RWPE2 (cell line): Measurements from ENCODE around the gene HEBP1.

ENCODE experiments used
- ATAC-seq: fragments of 200-7000 bp; cut with Tn5 transposase; 3 replicates; pipeline ENCODE4 v1.9.1; 2021; ENCODE audit warnings: low read depth
- DNase-seq: peaks from one replicate; pipeline ENCODE4 v3.0.0-alpha.2; 2020; ENCODE audit warnings: low spot score
- H3K27ac ChIP-seq: fragments of 450-650 bp; 2 replicates; pipeline ENCODE4 v1.5.1; 2017; ENCODE audit warnings: mild to moderate bottlenecking; ENCODE audit not compliant: poor library complexity, severe bottlenecking
- H3K27me3 ChIP-seq: fragments of 250-450 bp; sonication (Bioruptor Pico); 2 replicates; pipeline ENCODE4 v1.5.1; 2021; ENCODE audit warnings: mild to moderate bottlenecking, moderate library complexity; ENCODE audit not compliant: insufficient read depth, poor library complexity, severe bottlenecking
- H3K36me3 ChIP-seq: fragments of 250-450 bp; sonication (Bioruptor Pico); 2 replicates; pipeline ENCODE4 v1.5.1; 2020; ENCODE audit warnings: low read depth, mild to moderate bottlenecking, moderate library complexity
- H3K4me1 ChIP-seq: fragments of 250-450 bp; sonication (Bioruptor Pico); 2 replicates; pipeline ENCODE4 v1.5.1; 2021; ENCODE audit warnings: mild to moderate bottlenecking, moderate library complexity; ENCODE audit not compliant: insufficient read depth, poor library complexity, severe bottlenecking
- H3K4me3 ChIP-seq: fragments of 250-450 bp; sonication (Bioruptor Pico); 2 replicates; pipeline ENCODE4 v1.5.1; 2021; ENCODE audit warnings: mild to moderate bottlenecking, moderate library complexity; ENCODE audit not compliant: severe bottlenecking
- H3K9me3 ChIP-seq: fragments of 250-450 bp; sonication (Bioruptor Pico); 2 replicates; pipeline ENCODE4 v1.5.1; 2021; ENCODE audit warnings: mild to moderate bottlenecking, moderate library complexity; ENCODE audit not compliant: severe bottlenecking
- CTCF ChIP-seq: fragments of 450-650 bp; IDR thresholded peaks from one replicate; pipeline ENCODE4 v1.5.1; 2017; ENCODE audit warnings: mild to moderate bottlenecking, moderate library complexity; ENCODE audit not compliant: poor library complexity, severe bottlenecking

The HEBP1 gene

GRCh38 chr12:12999271-12999958 is 650 bp downstream of the HEBP1 start:
- Histone ChIP-seq H3K4me1 (no peaks in the 10 kb centered on the region), H3K27me3 (no peaks in the 10 kb centered on the region), H3K36me3 (no peaks in the 10 kb centered on the region), H3K27ac (no peak overlapping the region), H3K9me3 (no peaks in the 10 kb centered on the region), H3K4me3 (peak overlapping the region; percentile 71)
- ATAC-seq = peak; percentile 35; the same call in 2 of the 3 replicates
- DNase-seq = no peak
- no peak for TF ChIP-seq CTCF

- ATAC-seq (no peak), DNase-seq (no peak)
- Histone ChIP-seq H3K4me1 (no peaks in the 10 kb centered on the region), H3K9me3 (no peaks in the 10 kb centered on the region), H3K27ac (no peak overlapping the region), H3K27me3 (no peaks in the 10 kb centered on the region), H3K4me3 (no peak overlapping the region), H3K36me3 (no peaks in the 10 kb centered on the region)
- TF ChIP-seq CTCF = no peak
Observed at GRCh38 chr12:12998248-12998647, 1.8 kb downstream of the HEBP1 start.

- Histone ChIP-seq H3K27me3 (no peaks in the 10 kb centered on the region), H3K27ac (no peak overlapping the region), H3K4me3 (no peak overlapping the region), H3K9me3 (no peaks in the 10 kb centered on the region), H3K4me1 (no peaks in the 10 kb centered on the region), H3K36me3 (no peaks in the 10 kb centered on the region)
- no peak for TF ChIP-seq CTCF
- ATAC-seq (no peak), DNase-seq (no peak)
Observed at GRCh38 chr12:12997734-12998133, 2.3 kb downstream of the HEBP1 start.

- Histone ChIP-seq H3K4me1 (no peaks in the 10 kb centered on the region), H3K9me3 (no peaks in the 10 kb centered on the region), H3K27me3 (no peaks in the 10 kb centered on the region), H3K36me3 (no peaks in the 10 kb centered on the region), H3K4me3 (no peak overlapping the region), H3K27ac (no peak overlapping the region)
- TF ChIP-seq CTCF = no peak
- ATAC-seq = no peak
- DNase-seq = no peak
Observed at GRCh38 chr12:12997156-12997555, 2.9 kb downstream of the HEBP1 start.

GRCh38 chr12:12996209-12996608 is 3.9 kb downstream of the HEBP1 start:
- H3K4me1 ChIP-seq = no peaks in the 10 kb centered on the region
- H3K27ac ChIP-seq = no peak overlapping the region
- H3K27me3 ChIP-seq = no peaks in the 10 kb centered on the region
- H3K36me3 ChIP-seq = no peaks in the 10 kb centered on the region
- no peak for TF ChIP-seq CTCF
- DNase-seq = no peak
- no peaks in the 10 kb centered on the region for H3K9me3 ChIP-seq
- ATAC-seq = no peak
- no peak overlapping the region for H3K4me3 ChIP-seq
